HG03066 (cell line): ENCODE measurements around the gene MLYCD.
"Not testable (repeated sequence)": the region's sequence is repeated elsewhere in the genome, so short reads cannot be mapped to it uniquely, and the experiment has no call there.

Experiments used
- ATAC-seq: cut with Tn5 transposase; IDR thresholded peaks from one replicate; pipeline ENCODE4 v1.9.1; 2021; ENCODE audit warnings: low read depth; ENCODE audit not compliant: unreplicated experiment

Gene MLYCD

DNA sequence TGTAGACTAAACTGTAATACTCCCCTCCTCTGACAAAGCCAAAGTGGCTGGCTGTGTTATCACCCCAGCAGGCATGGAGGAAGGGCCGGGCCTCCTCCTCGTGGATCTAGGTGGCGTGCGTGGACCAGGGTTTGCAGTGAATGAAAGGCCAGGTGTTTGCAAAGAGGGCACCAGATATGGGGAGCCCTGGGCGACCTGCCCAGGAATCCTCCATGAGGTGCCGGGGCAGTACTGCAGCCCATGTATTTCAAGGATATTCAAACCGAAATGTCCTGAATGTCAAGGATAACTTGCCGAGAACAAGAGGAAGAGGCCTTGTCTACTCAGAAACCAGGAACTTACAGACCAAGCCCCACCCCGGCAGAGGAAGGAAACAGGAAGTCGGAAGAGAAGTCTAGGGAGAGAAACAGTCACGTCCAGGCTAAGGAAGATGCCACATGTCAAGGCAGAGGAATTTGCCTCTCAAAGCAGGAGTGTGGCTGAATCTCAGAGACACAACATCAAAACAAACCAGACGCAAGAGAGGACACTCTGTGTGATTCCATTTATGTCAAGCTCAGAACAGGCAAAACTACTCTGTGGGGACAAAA is 40.4 kb downstream of the MLYCD start:
- no peak for ATAC-seq

DNA sequence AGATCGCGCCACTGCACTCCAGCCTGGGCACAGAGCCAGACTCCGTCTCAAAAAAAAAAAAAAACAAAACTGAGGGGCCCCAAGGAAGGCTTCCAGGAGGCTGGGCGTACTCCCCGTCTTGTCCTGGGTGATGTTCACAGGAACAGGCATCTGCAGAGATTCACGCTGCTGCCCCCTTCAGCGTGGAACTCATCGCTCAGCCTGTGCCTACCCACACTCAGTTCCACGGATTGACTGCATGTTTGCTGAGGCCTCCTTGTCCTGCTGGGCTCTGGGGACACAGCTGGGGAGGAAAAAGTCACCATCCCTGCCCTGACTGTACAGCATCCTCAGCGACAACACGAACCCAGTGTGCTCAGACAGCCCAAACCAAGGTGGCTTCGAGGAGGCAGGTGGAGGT is 41.2 kb downstream of the MLYCD start:
- no peak for ATAC-seq

GRCh38 chr16:83940630-83941378 is 41.9 kb downstream of the MLYCD start:
- no peak for ATAC-seq

DNA sequence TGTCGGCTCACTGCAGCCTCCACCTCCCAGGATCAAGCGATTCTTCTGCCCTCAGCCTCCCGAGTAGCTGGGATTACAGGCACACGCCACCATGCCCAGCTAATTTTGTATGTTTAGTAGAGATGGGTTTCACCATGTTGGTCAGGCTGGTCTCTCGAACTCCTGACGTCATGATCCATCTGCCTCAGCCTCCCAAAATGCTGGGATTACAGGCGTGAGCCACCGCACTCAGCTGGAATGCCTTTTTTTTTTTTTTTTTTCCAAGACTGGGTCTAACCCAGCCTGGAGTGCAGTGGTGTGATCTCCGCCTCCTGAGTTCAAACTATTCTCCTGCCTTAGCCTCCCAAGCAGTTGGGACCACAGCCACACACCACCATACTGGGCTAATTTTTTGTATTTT is 42.6 kb downstream of the MLYCD start:
- ATAC-seq = not testable (repeated sequence)

DNA sequence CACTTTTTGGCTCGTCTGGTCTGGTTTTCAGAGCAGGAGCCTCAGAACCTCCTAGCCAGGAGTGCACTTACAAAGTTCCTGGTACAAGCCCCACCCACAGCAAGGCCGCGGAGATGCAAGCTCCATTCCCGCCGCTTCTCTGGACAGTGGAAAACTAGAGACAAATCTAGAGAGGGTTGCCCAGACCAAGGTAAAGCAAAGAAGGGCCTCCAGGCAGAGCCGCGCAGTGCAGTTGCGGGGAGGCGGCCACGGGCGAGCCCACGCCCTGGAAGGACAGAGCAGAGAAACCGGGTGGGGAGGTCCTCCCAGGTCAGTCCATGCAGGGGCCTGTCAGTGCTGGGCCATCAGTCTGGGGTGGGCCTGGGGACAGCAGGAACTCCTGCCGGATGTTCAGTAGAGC is 43.2 kb downstream of the MLYCD start:
- ATAC-seq = no peak

GRCh38 chr16:83942815-83943515 is 44.0 kb downstream of the MLYCD start:
- no peak for ATAC-seq

DNA sequence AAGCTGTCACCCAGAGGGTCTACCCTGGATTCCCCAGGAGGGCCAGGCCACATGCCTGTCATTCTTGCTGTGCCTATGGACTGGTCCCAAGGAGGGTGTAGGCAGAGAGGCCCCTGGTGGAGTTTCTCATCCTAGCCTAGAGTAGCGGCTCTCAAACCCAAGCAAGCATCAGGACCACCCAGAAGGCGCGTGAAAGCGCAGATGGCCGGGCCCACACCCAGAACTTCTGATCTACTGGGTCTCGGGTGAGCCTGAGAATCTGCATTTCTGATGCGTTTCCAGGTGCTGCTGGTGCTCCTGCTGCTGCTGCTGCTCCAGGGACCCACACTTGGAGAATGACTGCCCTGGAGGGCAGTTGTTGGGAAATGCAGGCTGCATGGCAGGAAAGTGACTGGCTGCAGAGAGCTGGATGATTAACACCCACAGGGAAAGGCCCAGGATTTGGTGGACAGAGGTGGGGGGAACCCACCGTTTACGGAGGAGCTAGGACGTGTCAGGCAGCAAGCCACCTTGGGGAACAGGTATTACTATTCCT is 44.7 kb downstream of the MLYCD start:
- ATAC-seq = no peak

DNA sequence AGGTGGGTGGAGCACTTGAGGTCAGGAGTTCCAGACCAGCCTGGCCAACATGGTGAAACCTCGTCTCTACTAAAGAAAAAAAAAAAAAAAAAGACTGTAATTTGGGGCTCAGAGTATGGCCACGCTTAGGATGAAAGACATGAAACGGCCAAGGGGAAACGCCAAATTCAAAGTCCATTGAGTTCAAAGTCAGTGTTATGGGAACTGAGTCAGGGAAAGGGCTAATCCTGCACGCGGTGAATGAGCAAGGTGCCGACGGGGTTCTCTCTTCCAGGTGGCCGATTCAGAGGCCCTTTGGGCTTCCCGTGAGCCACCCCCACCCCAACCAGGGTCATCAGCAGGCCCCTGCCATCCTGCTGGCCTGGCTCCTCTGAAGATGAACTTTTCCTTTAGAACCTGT is 46.7 kb downstream of the MLYCD start:
- ATAC-seq = no peak

GRCh38 chr16:83946154-83946780 is 47.4 kb downstream of the MLYCD start:
- no peak for ATAC-seq

DNA sequence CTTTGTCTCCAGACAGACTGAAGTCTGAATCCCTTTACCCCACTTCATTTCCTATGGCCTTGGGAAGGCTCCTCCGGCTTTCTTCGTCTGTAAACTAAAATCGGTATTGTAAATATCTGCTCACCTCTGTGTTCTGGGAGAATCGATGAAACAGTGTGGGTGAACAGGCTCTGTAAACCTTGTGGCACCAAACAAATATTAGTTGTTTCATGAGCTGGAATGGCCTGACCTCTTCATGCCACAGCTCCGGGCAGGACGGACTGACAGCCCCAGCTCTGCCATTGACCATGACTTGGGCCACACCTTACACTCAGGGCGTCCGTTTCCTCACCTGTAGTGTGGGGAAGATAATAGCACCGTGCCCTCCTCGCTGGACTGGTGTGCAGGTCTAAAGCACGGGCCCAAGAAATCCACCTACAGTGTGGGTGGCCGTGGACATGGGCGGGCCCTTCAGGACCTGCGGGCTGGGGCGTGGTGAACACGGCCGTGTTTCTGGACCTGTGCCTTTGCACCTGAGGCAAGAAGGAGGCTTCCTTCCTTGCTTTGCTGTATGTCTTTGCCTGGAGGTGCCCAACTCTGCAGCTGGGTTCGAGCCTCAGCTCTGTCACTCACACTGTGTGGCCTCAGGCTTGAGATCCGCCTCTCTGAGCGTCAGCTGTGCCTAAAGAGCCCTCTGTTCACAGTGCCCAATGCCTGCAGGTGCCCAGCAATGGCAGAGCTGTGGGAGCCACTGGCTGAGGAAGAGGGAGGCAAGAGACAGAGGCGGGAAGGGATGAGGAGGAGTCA is 48.1 kb downstream of the MLYCD start:
- no peak for ATAC-seq

- ATAC-seq = no peak
Measured at GRCh38 chr16:83947642-83948234, 48.8 kb downstream of the MLYCD start.

- ATAC-seq = no peak
Measured at GRCh38 chr16:83948914-83949723, 50.2 kb downstream of the MLYCD start.

DNA sequence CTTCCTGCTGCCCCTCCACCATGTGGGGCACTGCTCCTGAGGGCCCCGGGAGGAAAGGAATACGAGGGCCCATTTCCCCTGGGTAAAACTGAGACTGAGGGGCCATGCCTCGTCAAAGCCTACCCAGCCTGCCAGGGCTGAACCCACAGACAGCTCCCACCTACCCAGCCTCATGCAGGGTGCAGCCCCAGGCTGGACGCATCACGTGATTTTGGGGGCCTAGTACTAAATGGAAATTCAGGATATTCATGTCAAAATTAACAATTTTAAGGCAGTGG is 50.7 kb downstream of the MLYCD start:
- ATAC-seq = no peak

GRCh38 chr16:83950862-83951399 is 52.0 kb downstream of the MLYCD start:
- not testable (repeated sequence) for ATAC-seq

- no peak for ATAC-seq
Measured at GRCh38 chr16:83951544-83951943, 52.6 kb downstream of the MLYCD start.

DNA sequence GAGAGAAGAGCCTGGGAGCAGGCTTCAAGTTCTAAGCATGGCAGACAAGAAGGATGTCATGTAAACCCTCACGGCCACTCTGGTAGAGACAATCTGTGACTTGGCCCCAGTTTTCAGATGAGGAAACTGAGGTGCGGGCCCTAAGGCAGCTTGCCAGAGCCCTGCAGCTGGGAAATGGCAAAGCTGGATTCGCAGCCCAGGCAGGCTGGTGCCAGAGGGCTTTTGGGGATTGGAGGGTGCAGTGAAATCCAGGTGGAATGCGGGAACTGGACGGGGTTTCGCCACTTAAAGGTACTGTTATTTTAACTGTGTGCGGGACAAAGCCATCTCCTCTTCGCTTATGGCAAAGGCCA is 53.6 kb downstream of the MLYCD start:
- no peak for ATAC-seq

DNA sequence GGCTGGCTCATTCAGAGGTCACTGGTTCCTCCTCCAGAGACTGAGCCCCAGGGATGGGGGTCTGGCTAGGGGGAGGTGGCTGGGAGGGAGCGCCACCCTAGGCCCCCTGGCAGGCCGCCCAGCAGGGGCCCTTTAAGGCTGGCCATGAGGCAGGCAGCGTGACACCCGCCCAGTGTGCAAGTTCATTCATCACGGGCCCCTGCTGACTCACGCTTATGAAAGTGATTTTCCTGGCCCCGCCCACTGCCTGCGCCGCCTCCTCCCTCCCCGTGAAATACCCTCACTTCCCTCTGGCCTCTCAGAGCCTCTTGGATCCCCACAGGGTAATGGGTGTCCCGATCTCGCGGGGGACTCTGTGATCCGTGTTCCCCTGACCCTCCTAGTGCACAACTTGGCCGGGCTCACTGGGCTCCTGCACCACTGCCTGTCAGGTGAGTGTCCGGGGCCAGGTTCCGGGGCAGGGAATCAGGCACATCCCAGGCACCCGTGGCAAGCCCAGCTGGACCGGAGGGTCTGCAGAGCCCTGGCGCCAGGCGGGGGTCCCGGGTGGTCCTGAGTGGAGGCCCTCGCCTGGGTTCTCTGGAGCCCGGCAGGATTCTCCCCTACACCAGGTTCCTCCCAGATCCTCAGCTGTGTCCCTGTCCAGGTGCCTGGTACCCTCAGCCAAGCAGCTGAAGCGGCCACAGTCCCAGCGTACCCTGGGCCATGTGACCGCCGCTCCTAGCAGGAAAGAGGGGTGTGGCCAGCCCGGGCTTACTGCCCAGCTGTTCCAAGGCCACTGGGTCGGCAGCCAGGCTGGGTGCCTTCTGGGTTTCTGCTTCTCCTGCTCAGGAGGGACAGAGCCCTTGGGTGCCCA is 54.3 kb downstream of the MLYCD start, which contains the start of gene OSGIN1:
Gene OSGIN1, plus strand, starts transcription at position 301 of the 856 bp plus-strand sequence. CDS start 4,432 bp downstream, outside the sequence.
- ATAC-seq = peak; percentile 71
